Stomach smooth muscle (tissue), 2 donors: Measurements from ENCODE around the gene TSHZ1.

ENCODE experiments used
- H3K27ac ChIP-seq: one replicate; pipeline ENCODE4 v1.7.0; 2013; ENCODE audit warnings: mild to moderate bottlenecking, low read length, inconsistent platforms
- H3K27me3 ChIP-seq, 2 donors: one replicate each; pipeline ENCODE4 v1.7.0; 2013; ENCODE audit warnings: low read length in 2 of 2; ENCODE audit not compliant: insufficient read depth in 2 of 2, control insufficient read depth in 1 of 2
- H3K36me3 ChIP-seq, 2 donors: one replicate each; pipeline ENCODE4 v1.7.0; 2013; ENCODE audit warnings: low read length in 2 of 2; ENCODE audit not compliant: control insufficient read depth in 2 of 2, insufficient read depth in 2 of 2
- H3K4me1 ChIP-seq: one replicate; pipeline ENCODE4 v1.7.0; 2013; ENCODE audit warnings: low read length; ENCODE audit not compliant: control insufficient read depth, insufficient read depth
- H3K4me3 ChIP-seq, 2 donors: one replicate each; pipeline ENCODE4 v1.7.0; 2013; ENCODE audit warnings: low read length in 2 of 2
- H3K9ac ChIP-seq, 2 donors: one replicate each; pipeline ENCODE4 v1.7.0; 2013; ENCODE audit warnings: low read length in 2 of 2, mild to moderate bottlenecking in 1 of 2
- H3K9me3 ChIP-seq, 2 donors: one replicate each; pipeline ENCODE4 v1.7.0; 2013; ENCODE audit warnings: low read length in 2 of 2; ENCODE audit not compliant: control insufficient read depth in 2 of 2
- donor health status: healthy.
- donor health status: Pancreatic carcinoma.

TSHZ1 gene, protein sequence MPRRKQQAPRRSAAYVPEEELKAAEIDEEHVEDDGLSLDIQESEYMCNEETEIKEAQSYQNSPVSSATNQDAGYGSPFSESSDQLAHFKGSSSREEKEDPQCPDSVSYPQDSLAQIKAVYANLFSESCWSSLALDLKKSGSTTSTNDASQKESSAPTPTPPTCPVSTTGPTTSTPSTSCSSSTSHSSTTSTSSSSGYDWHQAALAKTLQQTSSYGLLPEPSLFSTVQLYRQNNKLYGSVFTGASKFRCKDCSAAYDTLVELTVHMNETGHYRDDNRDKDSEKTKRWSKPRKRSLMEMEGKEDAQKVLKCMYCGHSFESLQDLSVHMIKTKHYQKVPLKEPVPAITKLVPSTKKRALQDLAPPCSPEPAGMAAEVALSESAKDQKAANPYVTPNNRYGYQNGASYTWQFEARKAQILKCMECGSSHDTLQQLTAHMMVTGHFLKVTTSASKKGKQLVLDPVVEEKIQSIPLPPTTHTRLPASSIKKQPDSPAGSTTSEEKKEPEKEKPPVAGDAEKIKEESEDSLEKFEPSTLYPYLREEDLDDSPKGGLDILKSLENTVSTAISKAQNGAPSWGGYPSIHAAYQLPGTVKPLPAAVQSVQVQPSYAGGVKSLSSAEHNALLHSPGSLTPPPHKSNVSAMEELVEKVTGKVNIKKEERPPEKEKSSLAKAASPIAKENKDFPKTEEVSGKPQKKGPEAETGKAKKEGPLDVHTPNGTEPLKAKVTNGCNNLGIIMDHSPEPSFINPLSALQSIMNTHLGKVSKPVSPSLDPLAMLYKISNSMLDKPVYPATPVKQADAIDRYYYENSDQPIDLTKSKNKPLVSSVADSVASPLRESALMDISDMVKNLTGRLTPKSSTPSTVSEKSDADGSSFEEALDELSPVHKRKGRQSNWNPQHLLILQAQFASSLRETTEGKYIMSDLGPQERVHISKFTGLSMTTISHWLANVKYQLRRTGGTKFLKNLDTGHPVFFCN (N-terminal part only)

DNA sequence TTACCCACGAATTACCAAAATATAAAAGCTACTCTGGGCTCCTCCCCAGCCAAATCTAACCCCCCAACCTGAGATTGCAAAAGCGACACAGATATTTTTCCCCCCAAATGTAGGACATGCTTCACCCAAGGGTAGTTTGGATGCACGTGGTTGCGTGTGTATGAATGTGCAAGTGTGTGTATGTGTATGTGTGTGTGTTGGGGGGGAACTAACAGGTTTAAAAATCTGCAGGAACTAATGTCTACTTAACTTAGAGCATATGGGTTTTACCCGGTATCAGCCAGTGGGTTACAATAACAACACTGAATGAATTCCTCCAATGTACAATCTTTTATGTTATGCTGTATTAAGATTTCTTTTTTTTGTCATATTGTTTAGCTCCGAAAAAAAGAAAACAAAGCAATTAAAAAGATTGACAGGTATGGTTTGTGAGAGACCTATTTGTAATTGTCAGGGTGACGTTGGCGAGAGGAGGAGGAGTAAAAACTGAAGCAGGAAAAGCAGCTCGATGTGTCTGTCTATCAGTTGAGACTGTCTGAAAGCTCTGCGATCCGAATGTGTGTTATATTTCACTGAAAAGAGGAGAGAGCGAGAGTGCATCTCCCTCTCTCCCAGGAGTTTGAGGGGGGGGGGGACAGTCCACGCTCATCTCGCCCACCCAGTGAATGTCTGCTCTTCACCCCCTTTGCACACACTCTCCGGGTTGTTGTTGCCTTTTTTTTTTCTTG lies at the start of gene TSHZ1:
Gene TSHZ1 (plus strand): TSS at position 524 of the 728 bp plus-strand sequence. CDS start 1,080 bp downstream, outside the sequence.
- Histone ChIP-seq H3K27ac (peak within 1 kb of the TSS; percentile 95), H3K4me1 (peaks cover 16% of the 10 kb centered on the region), H3K36me3 (no peaks in the 10 kb centered on the region), H3K4me3 (peak within 1 kb of the TSS; percentile 86 to 98), H3K9ac (peak within 1 kb of the TSS; percentile 83 to 89), H3K9me3 (no peaks in the 10 kb centered on the region), H3K27me3 (no peaks in the 10 kb centered on the region)

DNA sequence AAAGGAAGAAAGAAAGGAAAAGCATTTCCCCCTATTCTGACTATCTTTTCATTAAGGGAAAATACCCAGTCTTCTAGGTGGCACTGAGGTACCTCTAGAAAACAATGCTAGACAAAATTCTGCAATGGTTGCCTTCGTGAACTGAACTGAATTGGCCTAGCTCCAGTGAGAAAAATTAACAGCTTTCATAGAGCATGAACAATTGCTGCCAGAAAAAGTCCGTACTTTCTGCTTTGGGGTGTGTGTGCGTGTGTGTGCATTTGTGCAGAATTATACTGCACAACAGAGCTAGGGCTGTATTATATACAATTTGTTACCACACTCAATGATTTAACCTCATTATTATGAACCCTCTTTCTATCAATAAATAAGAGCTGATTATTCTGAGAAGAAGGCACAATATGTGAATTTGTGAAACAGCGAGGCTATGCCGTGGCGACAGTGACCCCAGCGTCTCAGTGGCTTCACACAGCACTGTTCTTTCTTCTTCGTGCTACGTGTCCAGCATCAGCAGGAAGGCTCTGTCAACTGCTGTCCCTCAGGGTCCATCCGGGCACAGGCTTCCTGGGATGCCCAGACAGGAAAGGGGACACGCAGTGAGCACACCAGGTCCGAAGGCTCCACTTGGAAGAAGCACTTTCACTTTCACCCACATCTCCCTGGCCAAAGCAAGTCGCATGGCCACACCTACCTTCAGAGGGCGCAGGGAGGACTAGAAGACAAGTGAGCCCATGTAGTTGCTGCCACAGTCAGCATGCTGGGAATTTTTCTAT lies 49.2 kb upstream of the TSHZ1 start:
- Histone ChIP-seq H3K27ac (peak overlapping the region; percentile 46), H3K4me3 (peak overlapping the region; percentile 24 to 81), H3K9ac (peak overlapping the region in 1 of 2 donors; percentile 66), H3K9me3 (no peaks in the 10 kb centered on the region), H3K27me3 (no peaks in the 10 kb centered on the region), H3K4me1 (peaks cover 25% of the 10 kb centered on the region), H3K36me3 (no peaks in the 10 kb centered on the region)

DNA sequence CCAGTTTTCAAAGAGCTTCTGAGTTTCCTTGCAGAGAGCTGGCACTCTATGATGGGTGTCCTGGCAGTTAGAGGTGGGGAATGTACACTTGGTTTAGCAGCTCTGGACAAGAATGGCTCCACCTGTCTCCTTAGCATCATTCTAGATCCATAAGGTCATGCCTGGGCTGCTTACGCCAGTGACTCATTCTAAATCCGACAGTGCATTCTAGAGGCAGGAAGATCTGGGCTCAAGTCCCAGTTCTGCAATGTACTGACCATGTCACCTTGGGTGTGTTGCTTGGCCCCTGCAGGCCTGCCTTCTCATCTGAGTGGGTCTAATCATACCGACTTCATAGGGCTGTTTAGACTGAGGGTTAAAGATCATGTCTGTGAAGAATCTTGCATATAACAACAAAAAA lies 48.1 kb upstream of the TSHZ1 start:
- no peaks in the 10 kb centered on the region for H3K36me3 ChIP-seq
- no peaks in the 10 kb centered on the region for H3K27me3 ChIP-seq
- H3K27ac ChIP-seq: peak overlapping the region; percentile 37
- H3K9me3 ChIP-seq: peaks cover 0 to 2% of the 10 kb centered on the region in 2 donors
- H3K4me1 ChIP-seq: peaks cover 30% of the 10 kb centered on the region
- H3K4me3 ChIP-seq: peak overlapping the region in 1 of 2 donors; percentile 81
- no peak overlapping the region for H3K9ac ChIP-seq

DNA sequence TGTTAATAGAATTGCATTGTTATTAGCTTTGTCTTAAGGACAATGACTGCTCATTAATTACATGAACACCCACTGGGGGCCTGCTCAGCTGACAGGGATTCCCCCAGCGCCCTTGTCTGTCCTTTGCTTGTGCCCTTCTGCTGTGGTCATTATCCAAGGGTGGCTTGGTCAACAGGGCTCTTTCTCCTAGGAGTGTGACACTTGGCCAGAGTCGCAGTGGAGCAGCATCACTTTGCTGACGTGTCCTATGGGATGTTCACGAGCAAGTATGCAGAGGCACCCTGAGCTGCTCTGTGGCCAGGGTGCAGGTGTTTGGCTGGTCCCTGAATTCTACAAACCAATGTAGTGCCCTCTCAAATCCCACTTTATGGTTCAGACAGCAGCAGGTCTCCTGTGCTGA lies 47.6 kb upstream of the TSHZ1 start:
- no peak overlapping the region for H3K4me3 ChIP-seq
- no peak overlapping the region for H3K9ac ChIP-seq
- no peaks in the 10 kb centered on the region for H3K27me3 ChIP-seq
- peaks cover 0 to 2% of the 10 kb centered on the region in 2 donors for H3K9me3 ChIP-seq
- no peak overlapping the region for H3K27ac ChIP-seq
- H3K4me1 ChIP-seq: peaks cover 34% of the 10 kb centered on the region
- no peaks in the 10 kb centered on the region for H3K36me3 ChIP-seq

DNA sequence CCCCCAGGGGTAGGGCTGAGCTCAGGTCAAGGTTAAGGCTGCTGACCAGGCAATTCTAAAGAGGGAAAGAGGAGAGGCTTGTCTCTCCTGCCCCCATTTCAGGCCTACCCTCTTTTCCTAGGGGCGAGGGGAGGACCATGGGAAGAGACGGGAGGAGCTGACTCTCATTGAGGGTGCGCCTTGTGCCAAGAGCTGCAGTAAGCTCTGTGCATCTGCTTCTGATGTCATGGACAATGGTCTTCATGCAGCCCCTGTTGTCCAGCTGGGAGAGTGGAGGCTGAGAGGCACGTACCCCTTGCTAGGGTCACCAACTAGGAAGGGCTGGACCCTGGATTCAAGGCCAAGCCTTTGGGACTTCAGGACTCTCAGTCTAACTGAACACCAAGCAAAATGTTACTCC lies 46.9 kb upstream of the TSHZ1 start:
- no peak overlapping the region for H3K4me3 ChIP-seq
- peaks cover 0 to 2% of the 10 kb centered on the region in 2 donors for H3K9me3 ChIP-seq
- H3K4me1 ChIP-seq: peaks cover 34% of the 10 kb centered on the region
- no peaks in the 10 kb centered on the region for H3K36me3 ChIP-seq
- H3K27ac ChIP-seq: no peak overlapping the region
- no peaks in the 10 kb centered on the region for H3K27me3 ChIP-seq
- no peak overlapping the region for H3K9ac ChIP-seq

DNA sequence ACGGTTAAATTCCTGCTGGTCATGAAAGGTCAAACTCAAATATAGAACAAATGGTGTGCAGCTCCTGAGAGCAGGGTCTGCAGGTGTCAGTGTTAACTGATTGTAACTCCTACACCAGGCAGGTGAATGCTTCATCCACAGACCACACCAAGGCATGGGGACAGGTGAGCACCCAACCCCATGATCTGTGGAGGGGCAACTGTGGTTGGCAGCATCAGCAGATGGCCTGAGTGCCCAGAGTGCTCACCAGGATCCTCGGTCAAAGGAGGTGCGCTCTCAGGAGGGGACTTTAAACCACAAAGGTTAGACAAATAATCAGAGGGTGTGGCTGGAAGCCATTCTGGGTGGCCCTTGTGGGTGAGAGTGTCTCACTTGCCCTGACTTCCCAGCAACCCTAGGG lies 46.1 kb upstream of the TSHZ1 start:
- Histone ChIP-seq H3K36me3 (no peaks in the 10 kb centered on the region), H3K9me3 (peaks cover 0 to 2% of the 10 kb centered on the region in 2 donors), H3K4me1 (peaks cover 34% of the 10 kb centered on the region), H3K27me3 (no peaks in the 10 kb centered on the region), H3K27ac (no peak overlapping the region), H3K4me3 (no peak overlapping the region), H3K9ac (no peak overlapping the region)

DNA sequence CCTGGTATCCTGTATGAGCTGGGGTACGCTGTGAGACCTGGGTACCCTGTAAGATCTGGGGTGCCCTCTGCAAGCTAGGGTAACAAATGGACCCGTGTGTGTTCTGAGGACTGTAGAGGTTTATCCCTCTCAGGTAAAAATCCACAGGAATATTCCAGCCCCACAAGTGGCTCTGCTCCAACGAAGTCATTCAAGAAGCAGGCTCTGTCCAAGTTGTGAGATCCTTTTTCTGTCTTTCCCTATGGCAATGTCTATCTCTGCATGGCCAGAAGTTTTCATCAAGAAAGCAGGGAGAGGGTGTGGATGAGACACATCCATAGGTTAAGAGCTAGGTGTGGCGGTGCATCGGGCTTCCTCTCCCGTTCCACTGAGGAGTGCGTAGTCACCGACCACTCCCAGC lies 44.7 kb upstream of the TSHZ1 start:
- H3K9ac ChIP-seq: no peak overlapping the region
- H3K27ac ChIP-seq: no peak overlapping the region
- peaks cover 26% of the 10 kb centered on the region for H3K4me1 ChIP-seq
- no peaks in the 10 kb centered on the region for H3K27me3 ChIP-seq
- H3K4me3 ChIP-seq: no peak overlapping the region
- H3K9me3 ChIP-seq: peaks cover 0 to 2% of the 10 kb centered on the region in 2 donors
- H3K36me3 ChIP-seq: no peaks in the 10 kb centered on the region

DNA sequence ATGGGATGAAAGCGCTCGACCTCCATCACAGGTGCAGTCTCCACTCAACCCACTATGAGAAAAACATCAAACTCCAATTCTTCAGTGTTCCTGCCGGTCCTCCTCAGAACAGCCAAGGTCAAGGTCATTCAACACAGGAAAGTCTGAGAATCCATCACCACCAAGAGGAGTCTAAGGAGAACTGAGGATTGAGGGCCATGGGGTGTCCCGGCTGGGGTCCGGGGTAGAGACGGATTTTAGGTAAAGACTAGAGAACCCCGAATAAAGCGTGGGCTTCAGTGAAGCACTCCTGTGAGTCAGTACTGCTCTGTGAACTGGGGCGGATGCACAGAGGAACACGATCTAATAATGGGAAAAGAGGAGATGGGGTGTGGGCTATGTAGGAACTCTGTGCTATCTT lies 43.5 kb upstream of the TSHZ1 start:
- peak overlapping the region; percentile 86 for H3K27ac ChIP-seq
- H3K27me3 ChIP-seq: no peaks in the 10 kb centered on the region
- H3K9ac ChIP-seq: no peak overlapping the region
- no peak overlapping the region for H3K4me3 ChIP-seq
- peaks cover 0 to 2% of the 10 kb centered on the region in 2 donors for H3K9me3 ChIP-seq
- H3K4me1 ChIP-seq: peaks cover 14% of the 10 kb centered on the region
- H3K36me3 ChIP-seq: no peaks in the 10 kb centered on the region

DNA sequence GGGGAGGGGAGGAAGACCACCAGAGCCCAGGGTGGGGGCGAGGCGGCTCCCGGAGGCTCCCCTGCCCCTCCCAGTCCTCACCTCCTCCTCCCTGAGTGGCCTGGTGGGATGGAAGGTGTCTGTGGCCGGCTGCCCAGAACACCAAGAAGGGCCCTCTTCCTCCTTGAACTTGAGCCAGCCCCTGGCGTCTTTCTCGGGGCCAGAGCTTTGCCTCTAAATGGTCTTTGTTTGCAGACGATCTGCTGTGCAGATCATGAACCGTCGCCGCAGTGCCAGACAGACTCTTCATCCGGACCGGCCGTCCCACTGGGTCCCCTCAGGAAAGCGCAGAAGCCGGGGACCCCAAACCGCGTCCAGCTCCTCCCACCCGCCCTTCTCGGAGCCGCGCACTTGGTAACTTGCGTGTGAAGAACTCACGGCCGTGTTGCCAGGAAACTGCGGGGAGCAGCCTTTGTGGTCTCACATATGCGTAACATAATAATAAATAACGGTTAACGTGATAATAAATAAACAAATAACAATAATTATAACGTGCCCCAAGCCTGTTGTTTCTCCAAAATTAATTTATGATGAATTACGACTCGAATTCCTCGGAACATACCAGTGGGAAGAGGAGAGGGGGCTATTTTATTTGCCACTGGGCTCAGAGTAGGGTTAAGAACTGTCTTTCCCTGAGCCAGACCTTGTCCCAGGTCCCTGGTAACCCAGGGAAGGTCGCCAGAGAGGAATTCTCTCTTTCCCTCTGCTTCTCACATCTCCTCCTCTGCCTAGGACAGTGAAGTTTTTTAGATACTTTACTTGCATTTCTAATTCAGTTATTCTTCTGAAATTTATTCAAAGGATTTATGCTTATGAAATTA lies 42.6 kb upstream of the TSHZ1 start:
- Histone ChIP-seq H3K4me1 (peaks cover 9% of the 10 kb centered on the region), H3K9me3 (peaks cover 0 to 2% of the 10 kb centered on the region in 2 donors), H3K27me3 (no peaks in the 10 kb centered on the region), H3K36me3 (no peaks in the 10 kb centered on the region), H3K27ac (peak overlapping the region; percentile 86), H3K4me3 (peak overlapping the region in 1 of 2 donors; percentile 77), H3K9ac (peak overlapping the region in 1 of 2 donors; percentile 80)
